IMR-90 (cell line): ENCODE measurements around the gene USP35. TPM values are rescaled to one million over a fixed set of nuclear protein-coding genes. Genes with fewer than 3 reads are reported as not detected.

Source experiments
- ATAC-seq: fragments of 200-7000 bp; cut with Tn5 transposase; 2 replicates; pipeline ENCODE4 v1.9.1; 2020; ENCODE audit warnings: low read depth, mild to moderate bottlenecking, moderate library complexity
- BruUV-seq: library from RNA; stranded (reverse); fragments of 400-500 nt; replicated peaks from 2 replicates; lab custom pipeline; 2021; lab: Mats Ljungman, UMichigan
- CTCF ChIA-PET: fragments of 300-600 bp; formaldehyde crosslinking; extraction: SDS; loops from one replicate; lab custom pipeline; 2021; ENCODE audit warnings: antibody characterized with exemption; lab: Yijun Ruan, JAX
- POLR2A ChIA-PET: fragments of 300-600 bp; sonication (Branson Sonifier 250); formaldehyde crosslinking; loops from one replicate; lab custom pipeline; 2022; ENCODE audit warnings: antibody characterized with exemption; ENCODE audit not compliant: unreplicated experiment; lab: Charles Lee
- DNase-seq: peaks from one replicate; pipeline ENCODE4 v3.0.0; 2013
- H2AFZ ChIP-seq: replicated peaks from 2 replicates; pipeline ENCODE3; 2013; ENCODE audit warnings: low read length, mild to moderate bottlenecking; ENCODE audit not compliant: poor library complexity
- H2AK5ac ChIP-seq: 2 replicates; pipeline ENCODE4 v1.6.1; 2013; ENCODE audit warnings: low read depth, low read length, inconsistent platforms
- H2AK9ac ChIP-seq: replicated peaks from 2 replicates; pipeline ENCODE3; 2013; ENCODE audit warnings: mild to moderate bottlenecking, low read depth, low read length, moderate library complexity; ENCODE audit not compliant: poor library complexity
- H2BK120ac ChIP-seq: 2 replicates; pipeline ENCODE4 v1.6.1; 2013; ENCODE audit warnings: low read depth, low read length, inconsistent platforms
- H2BK15ac ChIP-seq: 3 replicates; pipeline ENCODE4 v1.6.1; 2013; ENCODE audit warnings: low read depth, low read length, inconsistent platforms
- H2BK20ac ChIP-seq: 2 replicates; pipeline ENCODE4 v1.6.1; 2013; ENCODE audit warnings: low read depth, mild to moderate bottlenecking, inconsistent platforms, low read length, moderate library complexity
- H2BK5ac ChIP-seq: 2 replicates; pipeline ENCODE4 v1.6.1; 2013; ENCODE audit warnings: mild to moderate bottlenecking, low read depth, low read length, inconsistent platforms; ENCODE audit not compliant: poor library complexity, severe bottlenecking
- H3K14ac ChIP-seq: replicated peaks from 2 replicates; pipeline ENCODE4 v1.6.1; 2013; ENCODE audit warnings: low read depth, low read length, inconsistent platforms
- H3K18ac ChIP-seq: 2 replicates; pipeline ENCODE4 v1.6.1; 2013; ENCODE audit warnings: low read depth, low read length, control low read depth
- H3K23ac ChIP-seq: 2 replicates; pipeline ENCODE4 v1.6.1; 2013; ENCODE audit warnings: low read depth, low read length, inconsistent platforms
- H3K27ac ChIP-seq: 2 replicates; pipeline ENCODE4 v1.5.1; 2013; ENCODE audit warnings: mild to moderate bottlenecking, control low read depth, low read length; ENCODE audit not compliant: insufficient read depth
- H3K27me3 ChIP-seq: 2 replicates; pipeline ENCODE4 v1.6.1; 2013; ENCODE audit warnings: low read length; ENCODE audit not compliant: control insufficient read depth, insufficient read depth
- H3K36me3 ChIP-seq: 2 replicates; pipeline ENCODE4 v1.6.1; 2013; ENCODE audit warnings: low read length, mixed read lengths; ENCODE audit not compliant: control insufficient read depth, insufficient read depth
- H3K4ac ChIP-seq: 2 replicates; pipeline ENCODE4 v1.6.1; 2013; ENCODE audit warnings: low read depth, low read length, inconsistent platforms
- H3K4me1 ChIP-seq: 2 replicates; pipeline ENCODE4 v1.6.1; 2013; ENCODE audit warnings: low read length, mixed read lengths; ENCODE audit not compliant: control insufficient read depth, insufficient read depth
- H3K4me2 ChIP-seq: 2 replicates; pipeline ENCODE4 v1.6.1; 2013; ENCODE audit warnings: low read depth, mild to moderate bottlenecking, control low read depth, low read length, moderate library complexity
- H3K4me3 ChIP-seq: 2 replicates; pipeline ENCODE4 v1.5.1; 2013; ENCODE audit warnings: low read depth, mild to moderate bottlenecking, control low read depth, low read length, moderate library complexity; ENCODE audit not compliant: insufficient read depth
- H3K56ac ChIP-seq: 2 replicates; pipeline ENCODE4 v1.6.1; 2013; ENCODE audit warnings: low read length, inconsistent platforms; ENCODE audit not compliant: insufficient read depth; ENCODE audit errors: extremely low read depth
- H3K79me1 ChIP-seq, 2 experiments: 2 replicates each; pipeline ENCODE4 v1.6.1; 2013; ENCODE audit warnings: low read length in 2 of 2, inconsistent platforms in 1 of 2, low read depth in 1 of 2
- H3K9ac ChIP-seq: 2 replicates; pipeline ENCODE4 v1.6.1; 2013; ENCODE audit warnings: low read depth, low read length, control low read depth
- H3K9me1 ChIP-seq: 2 replicates; pipeline ENCODE4 v1.6.1; 2013; ENCODE audit warnings: low read length, inconsistent platforms; ENCODE audit not compliant: insufficient read depth
- H3K9me3 ChIP-seq: 2 replicates; pipeline ENCODE4 v1.6.1; 2013; ENCODE audit warnings: low read length; ENCODE audit not compliant: control insufficient read depth, insufficient read depth
- H4K20me1 ChIP-seq: 2 replicates; pipeline ENCODE4 v1.6.1; 2013; ENCODE audit warnings: low read length, inconsistent platforms; ENCODE audit not compliant: insufficient read depth
- H4K5ac ChIP-seq: 2 replicates; pipeline ENCODE4 v1.6.1; 2013; ENCODE audit warnings: mild to moderate bottlenecking, low read depth, low read length, control low read depth
- H4K8ac ChIP-seq, 2 experiments: 2 replicates each; pipeline ENCODE4 v1.6.1; 2013; ENCODE audit warnings: low read depth in 2 of 2, low read length in 2 of 2, control low read depth in 1 of 2, inconsistent platforms in 1 of 2
- H4K91ac ChIP-seq: 2 replicates; pipeline ENCODE4 v1.6.1; 2013; ENCODE audit warnings: low read depth, low read length, inconsistent platforms; ENCODE audit not compliant: insufficient read depth
- ELK1 ChIP-seq: fragments of 150-350 bp; IDR thresholded peaks from 2 replicates; pipeline ENCODE4 v1.6.1; 2016; ENCODE audit warnings: low read depth, mild to moderate bottlenecking, low read length, moderate library complexity, borderline replicate concordance
- FOS ChIP-seq: fragments of 150-350 bp; IDR thresholded peaks from 2 replicates; pipeline ENCODE4 v1.6.1; 2016; ENCODE audit warnings: low read depth, low read length
- RFX5 ChIP-seq: IDR thresholded peaks from 2 replicates; pipeline ENCODE4 v1.8.0; 2012; ENCODE audit warnings: low read depth, mild to moderate bottlenecking, low read length, moderate library complexity
- WGBS, 2 experiments: methylation state at CpG; one replicate each; pipeline versions ENCODE4 v1.1.5 to v1.1.7; 2013; ENCODE audit warnings: missing lambda C conversion rate in 2 of 2; ENCODE audit not compliant: insufficient read length in 1 of 2; ENCODE audit errors: extremely low coverage in 2 of 2; 5-methylcytosine and 5-hydroxymethylcytosine counted together
- dilution Hi-C: fragments of 300-500 bp; cut with HindIII; formaldehyde crosslinking; loops from one replicate; pipeline ENCODE4 v1.14.3; 2018; ENCODE audit warnings: low sequenced_read_pairs; ENCODE audit not compliant: unreplicated experiment
- in situ Hi-C: fragments of 300-500 bp; cut with MboI; formaldehyde crosslinking; loops from 3 replicates; pipeline ENCODE4 v1.14.3; 2019; ENCODE audit warnings: low sequenced_read_pairs, inconsistent platforms, mixed read lengths
- intact Hi-C: fragments of 100-400 bp; cut with micrococcal nuclease; formaldehyde crosslinking; loops from 2 replicates; pipeline ENCODE4 v1.10.0; 2022
- polyA plus RNA-seq, 3 experiments: library from polyadenylated mRNA; depleted of rRNA; stranded (reverse); fragments of >200 nt; gene quantifications; 2 replicates each; pipeline ENCODE4 v1.2.3, GENCODE V29; 2012; ENCODE audit warnings: low replicate concordance in 1 of 3
- total RNA-seq: library from RNA; depleted of rRNA; stranded (reverse); fragments of >200 nt; gene quantifications from 2 replicates; pipeline ENCODE4 v1.2.3, GENCODE V29; 2012

Gene USP35
- total and polyA plus RNA-seq, 2 of the 4 experiments (the other 2 are of a cell fraction): 2.7 to 11.3 TPM

DNA sequence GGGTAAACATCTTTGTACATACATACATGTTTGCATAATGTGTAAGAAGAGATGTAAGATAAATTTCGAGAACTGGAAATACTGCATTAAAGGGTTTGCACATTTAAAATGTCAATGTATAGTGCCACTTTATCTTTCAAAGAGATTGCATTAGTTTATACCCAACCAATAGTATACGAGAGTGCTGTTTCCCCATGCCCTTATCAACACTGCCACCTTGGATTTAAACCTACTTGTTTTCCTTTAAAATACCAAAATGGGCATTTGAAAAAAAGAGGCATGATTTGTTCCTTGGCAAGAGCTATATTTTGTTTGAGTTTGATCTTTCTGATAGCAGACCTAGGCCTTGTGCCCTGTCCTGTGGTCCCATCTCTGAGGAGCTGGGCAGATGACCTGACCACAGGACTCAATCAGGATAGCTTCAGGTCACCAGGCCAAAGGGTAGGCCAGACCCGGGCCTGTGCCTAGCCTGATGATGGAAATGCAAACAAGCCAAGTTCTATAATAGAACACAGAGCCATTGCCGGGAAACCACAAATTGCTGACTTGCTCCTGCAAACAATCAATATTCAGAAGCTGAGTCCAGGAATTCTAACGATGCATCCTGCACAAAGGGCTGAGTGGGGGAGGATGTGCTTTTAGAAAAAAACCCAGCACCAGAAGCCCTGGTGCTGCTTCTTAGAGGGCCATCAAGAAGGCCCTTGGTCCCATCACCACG is 32.4 kb upstream of the USP35 start:
- H4K20me1 ChIP-seq: no peaks in the 10 kb centered on the region
- no peak overlapping the region for H3K18ac ChIP-seq
- H3K56ac ChIP-seq: no peak overlapping the region
- no peak for TF ChIP-seq RFX5
- no peak for TF ChIP-seq FOS
- TF ChIP-seq ELK1: no peak
- no peak overlapping the region for H3K9ac ChIP-seq
- H2BK20ac ChIP-seq: no peak overlapping the region
- no peaks in the 10 kb centered on the region for H3K9me3 ChIP-seq
- no peak overlapping the region for H2AK5ac ChIP-seq
- no peak overlapping the region for H3K27ac ChIP-seq
- ChIA-PET CTCF (interaction anchor here (0.6 to 0.8 kb wide), 2 partner anchors 12 to 408 kb away, joined by 3 read pairs; no protein-coding TSS in a partner anchor), POLR2A (no interaction called here)
- H3K9me1 ChIP-seq: no peaks in the 10 kb centered on the region; the same call in 1 of the 2 replicates
- 100% methylated on average over 1 of the region's 6 CpGs; no CpG with 5 or more reads in 1 of the 2 experiments for WGBS, 2 experiments
- no peaks in the 10 kb centered on the region for H3K36me3 ChIP-seq
- H2BK5ac ChIP-seq: no peak overlapping the region
- H3K27me3 ChIP-seq: no peaks in the 10 kb centered on the region
- H3K4me3 ChIP-seq: no peak overlapping the region
- no peak overlapping the region for H2AFZ ChIP-seq
- H4K8ac ChIP-seq: no peak overlapping the region
- peaks cover 3% of the 10 kb centered on the region; the same call in 1 of the 2 replicates for H3K4me1 ChIP-seq
- no peaks in the 10 kb centered on the region for H3K79me1 ChIP-seq
- H4K5ac ChIP-seq: no peak overlapping the region
- no peak overlapping the region for H2BK15ac ChIP-seq
- no peak overlapping the region; the same call in 1 of the 2 replicates for H3K23ac ChIP-seq
- H2AK9ac ChIP-seq: no peak overlapping the region
- H4K91ac ChIP-seq: no peak overlapping the region
- H3K14ac ChIP-seq: no peak overlapping the region
- dilution Hi-C loops (no loop called here), in situ Hi-C loops (no loop called here), intact Hi-C loops (no loop called here)
- ATAC-seq (no peak), DNase-seq (no peak)
- H2BK120ac ChIP-seq: no peak overlapping the region
- BruUV-seq: no TSS peak
- H3K4ac ChIP-seq: no peak overlapping the region
- no peak overlapping the region for H3K4me2 ChIP-seq
